Calu3 (cell line): ENCODE measurements around the gene ABCF3. TPM values are rescaled to one million over a fixed set of nuclear protein-coding genes. Genes with fewer than 3 reads are reported as not detected.
A peak's percentile ranks its signal among the peaks of the same experiment; 100 is the strongest.

Experiments
- BruUV-seq: library from RNA; stranded (reverse); fragments of 400-500 nt; replicated peaks from 2 replicates; lab custom pipeline; 2021; lab: Mats Ljungman, UMichigan
- CTCF ChIA-PET: fragments of 300-600 bp; sonication (Branson Sonifier 250); formaldehyde crosslinking; loops from one replicate; lab custom pipeline; 2022; ENCODE audit warnings: antibody characterized with exemption; lab: Charles Lee
- DNase-seq: peaks from one replicate; pipeline ENCODE4 v3.0.0; 2022
- H3K27ac Mint-ChIP-seq: one replicate; pipeline ENCODE4 v1.8.0; 2022; ENCODE audit warnings: mixed read lengths; ENCODE audit not compliant: unreplicated experiment
- H3K27me3 Mint-ChIP-seq: one replicate; pipeline ENCODE4 v1.8.0; 2022; ENCODE audit warnings: mixed read lengths; ENCODE audit not compliant: unreplicated experiment
- H3K36me3 Mint-ChIP-seq: one replicate; pipeline ENCODE4 v1.8.0; 2022; ENCODE audit warnings: mild to moderate bottlenecking, moderate library complexity, mixed read lengths; ENCODE audit not compliant: insufficient read depth, unreplicated experiment
- H3K4me1 Mint-ChIP-seq: one replicate; pipeline ENCODE4 v1.8.0; 2022; ENCODE audit warnings: mild to moderate bottlenecking, low read depth, mixed read lengths; ENCODE audit not compliant: unreplicated experiment
- H3K4me3 Mint-ChIP-seq: one replicate; pipeline ENCODE4 v1.8.0; 2022; ENCODE audit warnings: mild to moderate bottlenecking, low read depth, moderate library complexity, mixed read lengths; ENCODE audit not compliant: unreplicated experiment
- H3K9me3 Mint-ChIP-seq: one replicate; pipeline ENCODE4 v1.8.0; 2022; ENCODE audit warnings: low read depth, mixed read lengths; ENCODE audit not compliant: unreplicated experiment
- intact Hi-C: fragments of 100-400 bp; cut with micrococcal nuclease; formaldehyde crosslinking; loops from one replicate; pipeline ENCODE4 v1.10.0; 2022; ENCODE audit not compliant: unreplicated experiment
- total RNA-seq: library from RNA; stranded (reverse); gene quantifications from 2 replicates; pipeline ENCODE4 v1.2.3, GENCODE V29; 2022
- TF ChIP-seq, protein P1 (sequence below): fragments of 200-600 bp; IDR thresholded peaks from one replicate; pipeline ENCODE4 v1.8.0; 2022; ENCODE audit warnings: antibody characterized with exemption; ENCODE audit not compliant: unreplicated experiment

ABCF3 gene
- total RNA-seq, 1 experiment from 2014 or later, result 116 TPM

DNA sequence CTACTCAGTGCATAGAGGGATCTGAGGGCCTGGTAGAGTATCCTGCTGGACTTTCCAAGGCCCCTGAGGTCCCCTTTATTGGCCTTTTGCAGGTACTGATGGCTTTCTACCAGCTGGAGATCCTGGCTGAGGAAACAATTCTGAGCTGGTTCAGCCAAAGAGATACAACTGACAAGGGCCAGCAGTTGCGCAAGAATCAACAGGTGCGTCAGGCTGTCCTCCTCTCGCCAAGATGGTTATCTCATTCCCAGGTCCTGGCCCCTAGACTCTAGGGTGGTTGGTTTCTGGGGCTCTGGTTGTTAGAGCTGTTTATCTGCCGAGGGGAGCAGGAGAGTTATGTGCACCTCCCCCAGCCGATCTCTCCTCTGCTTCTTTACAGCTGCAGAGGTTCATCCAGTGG, 41.5 kb upstream of the ABCF3 start:
- Mint-ChIP-seq H3K27ac (no peak overlapping the region), H3K27me3 (no peaks in the 10 kb centered on the region), H3K4me3 (no peak overlapping the region), H3K36me3 (peaks cover 59% of the 10 kb centered on the region), H3K9me3 (no peaks in the 10 kb centered on the region), H3K4me1 (peaks cover 17% of the 10 kb centered on the region)
- DNase-seq, result no peak
- intact Hi-C loops, result loop anchor here (2.0 kb wide), 1 partner anchor 144 kb away; no protein-coding TSS in a partner anchor
- BruUV-seq, result no TSS peak
- TF ChIP-seq, protein P1, sequence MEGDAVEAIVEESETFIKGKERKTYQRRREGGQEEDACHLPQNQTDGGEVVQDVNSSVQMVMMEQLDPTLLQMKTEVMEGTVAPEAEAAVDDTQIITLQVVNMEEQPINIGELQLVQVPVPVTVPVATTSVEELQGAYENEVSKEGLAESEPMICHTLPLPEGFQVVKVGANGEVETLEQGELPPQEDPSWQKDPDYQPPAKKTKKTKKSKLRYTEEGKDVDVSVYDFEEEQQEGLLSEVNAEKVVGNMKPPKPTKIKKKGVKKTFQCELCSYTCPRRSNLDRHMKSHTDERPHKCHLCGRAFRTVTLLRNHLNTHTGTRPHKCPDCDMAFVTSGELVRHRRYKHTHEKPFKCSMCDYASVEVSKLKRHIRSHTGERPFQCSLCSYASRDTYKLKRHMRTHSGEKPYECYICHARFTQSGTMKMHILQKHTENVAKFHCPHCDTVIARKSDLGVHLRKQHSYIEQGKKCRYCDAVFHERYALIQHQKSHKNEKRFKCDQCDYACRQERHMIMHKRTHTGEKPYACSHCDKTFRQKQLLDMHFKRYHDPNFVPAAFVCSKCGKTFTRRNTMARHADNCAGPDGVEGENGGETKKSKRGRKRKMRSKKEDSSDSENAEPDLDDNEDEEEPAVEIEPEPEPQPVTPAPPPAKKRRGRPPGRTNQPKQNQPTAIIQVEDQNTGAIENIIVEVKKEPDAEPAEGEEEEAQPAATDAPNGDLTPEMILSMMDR, result no peak
- CTCF ChIA-PET, result interaction anchor here (1.1 to 2.8 kb wide), 7 partner anchors 9 to 98 kb away, joined by 3 to 14 read pairs (median 8); partner anchors contain the start of genes AP2M1 and EIF2B5

DNA sequence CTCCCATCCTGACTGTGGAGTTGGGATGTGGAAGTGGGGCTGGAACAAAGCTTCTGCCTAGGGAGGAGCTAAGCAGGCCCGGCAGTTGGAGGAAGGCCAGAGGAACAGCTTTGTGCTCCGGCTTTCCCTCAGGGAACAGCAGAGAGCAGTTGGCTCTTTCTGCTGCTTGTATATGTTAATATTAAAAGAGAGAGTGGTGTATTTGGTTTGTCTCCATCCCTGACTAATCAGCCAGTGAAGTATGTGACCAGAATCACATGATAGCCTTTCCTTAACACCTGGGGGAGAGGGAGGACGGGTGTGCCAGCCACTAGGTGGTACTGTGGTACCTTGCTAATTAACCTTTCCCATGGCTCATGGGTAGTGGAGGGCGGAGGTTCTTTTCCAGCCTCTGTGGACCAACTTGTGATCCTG, 40.9 kb upstream of the ABCF3 start:
- intact Hi-C loops, result loop anchor here (1.0 to 2.0 kb wide), 2 partner anchors 97 to 144 kb away; no protein-coding TSS in a partner anchor
- CTCF ChIA-PET, result interaction anchor here (0.6 to 2.8 kb wide), 10 partner anchors 8 to 97 kb away, joined by 3 to 14 read pairs (median 3); partner anchors contain the start of genes ABCF3, AP2M1 and EIF2B5
- peak overlapping the region; percentile 43 for H3K27ac Mint-ChIP-seq

DNA sequence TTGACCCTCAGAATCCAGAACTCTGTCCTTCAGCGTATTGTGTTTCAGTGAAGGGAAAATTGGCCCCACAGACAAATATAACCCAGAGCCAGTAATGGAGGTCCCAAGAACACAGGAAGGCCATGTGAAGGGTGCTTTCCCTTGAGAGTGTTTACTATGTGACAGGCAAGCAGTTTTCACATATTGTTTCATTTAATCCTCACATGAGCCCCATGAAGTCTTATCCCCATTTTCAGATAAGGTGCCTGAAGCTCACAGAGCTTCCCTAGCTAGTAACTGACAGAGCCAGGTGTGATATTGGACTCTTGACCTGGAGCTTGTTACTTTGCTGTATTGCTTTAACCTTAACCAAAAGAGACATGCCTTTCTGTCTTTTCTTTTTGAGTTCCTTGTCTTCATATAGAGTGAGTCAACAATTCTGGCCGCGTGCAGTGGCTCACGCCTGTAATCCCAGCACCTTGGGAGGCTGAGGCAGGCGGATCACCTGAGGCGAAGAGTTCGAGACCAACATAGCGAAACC, 40.2 kb upstream of the ABCF3 start:
- H3K36me3 Mint-ChIP-seq, result peaks cover 49% of the 10 kb centered on the region

More for the DNA sequence above, 40.9 kb upstream of the ABCF3 start:
- Mint-ChIP-seq H3K4me1 (peaks cover 14% of the 10 kb centered on the region), H3K27me3 (no peaks in the 10 kb centered on the region), H3K36me3 (peaks cover 54% of the 10 kb centered on the region), H3K4me3 (no peak overlapping the region), H3K9me3 (no peaks in the 10 kb centered on the region)
- no TSS peak for BruUV-seq
- TF ChIP-seq, protein P1, result peak; percentile 92
- DNase-seq, result peak; percentile 84

DNA sequence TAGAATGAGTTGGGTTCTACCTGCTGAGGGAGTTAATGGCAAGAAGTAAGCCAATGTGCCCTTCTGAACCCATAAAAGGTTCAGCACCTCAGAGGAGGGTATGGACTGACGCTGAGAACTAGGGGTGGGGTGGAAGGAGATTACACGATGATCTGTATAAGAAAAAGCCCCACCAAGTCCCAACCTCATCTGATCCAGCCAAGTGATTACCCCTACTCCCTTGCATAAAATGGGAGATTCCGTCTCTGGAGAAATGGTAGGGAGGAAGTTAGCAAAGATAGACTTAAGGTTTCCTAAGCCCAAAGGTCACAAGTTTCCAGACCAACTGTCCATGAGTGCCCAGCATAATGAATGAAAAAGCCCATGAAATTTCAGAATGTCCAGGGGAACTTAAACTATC, 37.9 kb upstream of the ABCF3 start:
- H3K9me3 Mint-ChIP-seq, result no peaks in the 10 kb centered on the region
- intact Hi-C loops, result no loop called here
- H3K36me3 Mint-ChIP-seq, result peaks cover 29% of the 10 kb centered on the region
- TF ChIP-seq, protein P1, result no peak
- H3K27me3 Mint-ChIP-seq, result no peaks in the 10 kb centered on the region
- BruUV-seq, result no TSS peak
- peaks cover 9% of the 10 kb centered on the region for H3K4me1 Mint-ChIP-seq
- CTCF ChIA-PET, result no interaction called here
- H3K4me3 Mint-ChIP-seq, result no peak overlapping the region
- no peak for DNase-seq
- no peak overlapping the region for H3K27ac Mint-ChIP-seq

More for the DNA sequence above, 40.2 kb upstream of the ABCF3 start:
- TF ChIP-seq, protein P1, result no peak
- Mint-ChIP-seq H3K9me3 (no peaks in the 10 kb centered on the region), H3K4me1 (peaks cover 9% of the 10 kb centered on the region), H3K27ac (peak overlapping the region; percentile 43), H3K27me3 (no peaks in the 10 kb centered on the region), H3K4me3 (no peak overlapping the region)
- no TSS peak for BruUV-seq
- CTCF ChIA-PET, result interaction anchor here (0.8 to 2.8 kb wide), 5 partner anchors 10 to 96 kb away, joined by 3 to 14 read pairs (median 8); partner anchors contain the start of genes ABCF3 and EIF2B5
- intact Hi-C loops, result loop anchor here (1.0 to 2.0 kb wide), 2 partner anchors 96 to 143 kb away; no protein-coding TSS in a partner anchor
- no peak for DNase-seq
